HG03280 (cell line): ENCODE measurements around the gene PTGDR2.
A peak's percentile ranks its signal among the peaks of the same experiment; 100 is the strongest.
"Not testable (repeated sequence)": the region's sequence is repeated elsewhere in the genome, so short reads cannot be mapped to it uniquely, and the experiment has no call there.

ENCODE experiments used
- ATAC-seq: cut with Tn5 transposase; IDR thresholded peaks from one replicate; pipeline ENCODE4 v1.9.1; 2021; ENCODE audit warnings: mild to moderate bottlenecking, moderate library complexity; ENCODE audit not compliant: unreplicated experiment

The PTGDR2 gene

DNA sequence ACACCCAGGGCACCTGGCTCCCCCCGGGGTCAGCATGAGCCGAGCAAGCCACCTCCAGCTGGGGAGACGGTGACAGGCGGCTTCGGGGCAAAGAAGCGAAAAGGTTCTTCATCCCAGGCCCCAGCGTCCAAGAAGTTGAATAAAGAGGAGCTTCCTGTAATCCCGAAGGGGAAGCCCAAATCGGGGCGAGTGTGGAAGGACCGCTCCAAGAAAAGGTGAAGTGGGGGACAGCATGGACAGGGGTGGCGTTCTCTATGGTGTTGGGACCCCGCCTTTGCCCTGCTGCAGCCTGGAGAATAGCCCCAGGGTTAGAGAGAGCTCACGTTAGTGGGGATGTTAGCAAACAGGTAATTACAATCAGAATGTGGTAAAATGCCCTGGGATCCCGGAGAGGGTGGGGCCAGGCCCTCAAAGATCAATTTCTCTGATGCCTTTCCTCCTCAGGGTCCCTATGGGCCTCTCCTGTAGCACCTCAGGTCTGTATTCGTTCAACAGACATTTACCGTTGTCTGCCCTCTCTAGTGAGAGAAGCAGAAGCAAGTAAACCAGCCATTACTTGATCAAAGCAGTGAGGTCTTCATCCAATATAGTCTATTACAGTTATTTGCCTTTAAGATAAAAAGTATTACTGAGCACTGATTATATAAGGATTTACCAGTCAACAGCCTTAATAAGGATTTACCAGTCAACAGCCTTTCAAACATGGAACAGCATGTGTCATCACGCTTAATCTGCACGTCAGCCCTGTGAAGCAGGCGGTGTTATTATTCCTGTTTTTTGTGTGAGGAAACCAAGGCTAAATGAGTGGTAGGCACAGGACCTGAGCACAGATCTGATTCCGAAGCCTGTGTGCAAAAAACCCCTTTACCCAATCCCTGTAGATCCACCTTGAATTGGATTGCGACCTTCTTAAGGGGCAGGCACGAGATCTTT lies 12.8 kb downstream of the PTGDR2 start:
- no peak for ATAC-seq

DNA sequence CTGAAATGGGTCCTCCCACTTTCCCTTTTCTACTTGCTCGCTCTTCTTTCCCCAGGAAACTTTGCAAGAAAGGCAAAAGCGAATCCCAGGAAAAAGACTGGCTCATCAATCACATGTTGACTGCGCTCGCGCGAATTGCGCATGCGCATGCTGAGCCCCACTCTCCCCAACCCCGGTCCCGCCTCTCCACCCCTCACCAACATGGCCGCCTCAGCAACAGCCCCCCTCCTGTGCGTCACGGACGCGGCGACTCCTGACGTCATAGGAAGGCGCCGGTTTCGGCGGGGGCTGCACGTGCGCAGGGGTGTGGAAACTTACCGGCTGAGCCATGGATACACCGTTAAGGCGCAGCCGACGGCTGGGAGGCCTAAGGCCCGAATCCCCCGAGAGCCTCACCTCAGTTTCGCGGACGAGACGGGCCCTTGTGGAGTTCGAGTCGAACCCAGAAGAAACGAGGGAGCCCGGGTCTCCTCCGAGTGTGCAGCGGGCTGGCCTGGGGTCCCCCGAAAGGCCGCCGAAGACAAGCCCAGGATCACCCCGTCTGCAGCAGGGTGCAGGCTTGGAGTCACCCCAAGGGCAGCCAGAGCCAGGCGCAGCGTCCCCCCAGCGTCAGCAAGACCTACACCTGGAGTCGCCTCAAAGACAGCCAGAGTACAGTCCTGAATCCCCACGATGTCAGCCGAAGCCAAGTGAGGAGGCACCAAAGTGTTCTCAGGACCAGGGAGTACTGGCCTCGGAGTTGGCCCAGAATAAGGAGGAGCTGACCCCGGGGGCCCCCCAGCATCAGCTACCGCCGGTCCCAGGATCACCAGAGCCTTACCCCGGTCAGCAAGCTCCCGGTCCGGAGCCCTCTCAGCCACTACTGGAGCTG lies 13.7 kb downstream of the PTGDR2 start, which contains the start of gene CCDC86:
Gene CCDC86 (plus strand): TSS at position 317 of the 871 bp plus-strand sequence. CDS start 12 bp downstream, at position 329.
- peak; percentile 85 for ATAC-seq

DNA sequence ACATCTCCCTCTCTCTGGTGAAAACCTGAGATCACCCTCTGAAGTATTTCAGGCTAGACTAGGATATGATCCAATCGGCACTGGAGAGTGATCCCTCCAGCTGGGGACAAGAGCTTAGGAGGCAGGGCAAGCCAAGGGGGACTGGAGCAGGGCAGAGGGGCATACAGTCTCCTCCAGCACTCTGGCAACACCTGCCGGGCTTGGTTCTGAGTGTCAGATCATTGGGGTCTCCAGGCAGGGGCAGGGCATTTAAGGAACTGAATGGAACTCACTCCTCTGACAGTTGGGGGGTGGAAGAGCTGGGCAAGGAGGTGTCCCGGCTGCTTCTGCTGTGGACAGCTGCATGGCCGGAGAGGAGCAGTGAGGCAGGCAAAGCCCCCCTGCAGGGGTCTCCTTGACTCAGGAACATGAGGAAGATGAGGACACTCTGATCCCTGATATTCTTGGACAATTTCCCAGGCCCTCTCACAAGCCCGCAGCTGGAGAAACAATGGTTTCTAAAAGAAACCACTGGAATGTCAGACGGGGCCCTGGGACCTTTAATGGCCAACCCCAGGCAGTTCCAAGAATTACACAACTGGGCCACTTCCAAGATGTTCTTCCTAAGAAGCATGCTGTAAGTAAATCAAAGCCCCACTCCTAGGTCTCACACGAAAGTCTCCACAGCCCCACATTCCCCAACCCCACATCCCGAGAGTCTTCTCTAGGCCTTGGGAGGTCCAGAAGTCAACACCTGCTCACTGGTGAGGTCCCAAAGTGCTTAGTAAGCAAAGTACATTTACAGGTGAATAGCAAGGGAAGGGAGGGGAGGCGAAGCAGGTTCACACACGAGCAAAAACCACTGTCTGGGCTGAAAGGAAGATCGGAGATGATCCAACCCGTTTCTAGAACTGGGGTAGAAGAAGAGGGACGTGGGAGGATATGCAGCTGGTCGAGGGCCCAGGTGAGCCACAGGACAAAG lies 15.0 kb downstream of the PTGDR2 start:
- ATAC-seq = no peak

DNA sequence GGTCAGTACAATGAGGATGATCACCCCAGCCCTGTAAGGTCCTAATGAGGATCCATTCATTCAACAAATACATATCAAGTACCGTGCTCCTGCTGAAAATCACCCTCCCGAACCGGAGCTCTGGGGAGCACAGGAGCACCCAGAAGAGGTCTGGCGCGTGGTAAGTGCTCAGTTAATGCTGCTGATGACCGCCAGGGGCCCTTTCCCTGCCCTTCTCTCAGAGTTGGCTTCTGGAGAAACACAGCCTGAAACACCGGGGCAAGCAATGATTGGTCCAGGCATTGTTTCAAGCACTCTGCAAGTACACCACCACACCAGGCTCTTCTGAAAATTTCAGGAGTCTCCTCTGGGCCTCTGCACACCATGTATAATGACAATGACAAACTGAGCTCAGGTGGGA lies 17.6 kb downstream of the PTGDR2 start:
- ATAC-seq = no peak

DNA sequence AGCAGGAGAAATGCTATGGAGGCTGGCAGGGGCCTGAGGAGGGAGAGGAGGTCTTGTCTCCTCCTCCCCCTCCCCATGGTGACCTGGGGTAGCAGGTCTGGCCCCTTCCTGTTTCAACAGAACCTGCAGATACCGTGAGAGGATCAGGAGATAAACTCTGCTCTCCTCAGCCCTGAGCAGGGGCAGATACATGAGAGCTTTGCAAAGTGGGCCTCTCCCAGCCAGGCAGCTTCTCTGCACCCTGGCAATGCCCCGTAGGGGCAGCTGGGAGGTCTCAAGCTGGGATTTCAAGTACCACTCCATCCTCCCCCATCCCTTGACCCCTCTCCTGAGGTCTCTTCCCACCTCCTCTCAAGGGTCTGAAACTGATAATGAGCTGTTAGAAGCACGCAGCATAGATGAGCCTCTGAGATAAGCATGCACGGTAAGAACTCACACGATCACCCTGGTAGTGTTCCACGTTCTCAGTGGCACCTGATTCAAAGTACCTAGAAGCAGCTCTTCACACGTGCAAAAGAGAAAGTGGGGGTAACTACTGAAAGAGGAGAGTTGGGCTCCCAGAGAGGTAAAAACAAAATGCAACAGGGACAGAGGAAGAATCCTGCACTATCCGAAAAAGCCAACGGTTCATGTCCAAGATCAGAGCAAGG lies 18.8 kb downstream of the PTGDR2 start:
- ATAC-seq = no peak

DNA sequence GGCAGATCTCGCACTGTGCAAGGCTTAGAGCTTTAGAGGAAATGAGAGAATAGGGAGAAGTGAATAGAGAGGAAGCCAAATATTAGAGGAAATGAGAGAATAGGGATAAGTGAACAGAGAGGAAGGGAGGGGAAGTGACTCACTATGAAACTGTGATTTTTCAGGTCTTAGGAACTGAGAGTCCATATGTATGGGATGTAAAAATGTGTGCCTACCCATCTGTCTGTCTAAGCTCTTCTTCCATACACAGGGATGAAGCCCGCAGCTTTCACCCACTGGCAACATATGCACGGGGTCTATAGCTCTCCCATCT lies 20.3 kb downstream of the PTGDR2 start:
- no peak for ATAC-seq

DNA sequence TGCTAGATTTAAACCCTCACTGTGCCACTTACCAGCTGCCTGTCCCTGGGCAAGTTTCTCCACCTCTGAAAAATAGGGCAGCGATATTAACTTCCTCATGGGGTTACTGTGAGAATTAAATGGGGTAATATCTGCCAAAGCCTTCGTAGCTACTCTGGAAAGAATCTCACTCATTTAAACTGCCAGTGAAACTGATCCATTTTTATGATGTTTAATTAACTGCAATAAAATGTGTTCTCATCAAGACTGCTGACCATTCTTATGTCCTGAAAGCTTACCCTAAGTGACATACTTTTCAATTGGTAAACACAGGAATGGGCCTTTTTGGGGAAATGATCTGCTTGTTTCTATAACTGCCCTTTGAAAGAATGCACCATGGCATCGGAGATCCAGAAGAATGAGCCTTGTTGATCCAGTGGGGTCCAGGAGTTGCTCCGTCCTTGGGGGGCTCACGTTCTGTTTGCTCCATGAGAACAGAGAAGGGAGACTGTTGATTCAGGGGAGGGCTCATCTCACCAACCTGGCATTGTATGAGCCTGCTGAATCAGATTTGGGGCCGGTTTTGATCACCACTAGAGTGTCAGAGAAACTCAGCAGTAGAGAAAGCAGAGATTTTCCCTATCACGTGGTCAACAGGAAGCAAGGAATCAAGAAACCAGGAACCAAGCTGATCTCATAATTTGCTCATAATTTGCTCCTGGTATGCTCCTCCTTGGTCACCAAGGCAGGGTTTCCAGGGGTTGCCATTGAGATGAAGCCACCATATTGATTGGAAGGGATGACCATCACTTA lies 20.8 kb downstream of the PTGDR2 start:
- no peak for ATAC-seq

DNA sequence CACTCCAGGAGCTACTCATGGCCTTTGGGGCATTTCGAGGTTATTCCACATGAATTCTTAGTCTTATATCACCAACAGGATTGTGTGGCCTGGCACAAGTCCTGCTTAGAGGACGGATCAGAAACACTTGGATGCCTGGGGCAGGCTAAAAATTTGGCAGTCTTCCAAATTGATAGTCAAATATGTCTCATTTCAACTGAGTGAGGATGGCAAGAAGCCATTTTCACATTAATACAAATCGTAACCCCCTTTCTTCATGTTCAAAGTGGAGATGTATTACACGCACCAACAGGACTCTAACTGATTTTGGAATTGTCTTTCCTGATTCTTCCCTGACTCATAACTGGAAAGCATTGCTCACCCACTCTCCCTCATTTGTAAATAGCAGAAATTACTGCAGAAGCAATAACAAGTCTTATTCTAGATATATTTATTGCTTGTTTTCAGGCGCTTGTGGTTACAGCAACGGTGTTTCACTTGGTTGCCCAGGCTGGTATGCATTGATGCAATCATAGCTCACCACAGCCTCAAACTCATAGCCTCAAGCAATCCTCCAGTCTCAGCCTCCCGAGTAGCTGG lies 24.2 kb downstream of the PTGDR2 start:
- no peak for ATAC-seq

DNA sequence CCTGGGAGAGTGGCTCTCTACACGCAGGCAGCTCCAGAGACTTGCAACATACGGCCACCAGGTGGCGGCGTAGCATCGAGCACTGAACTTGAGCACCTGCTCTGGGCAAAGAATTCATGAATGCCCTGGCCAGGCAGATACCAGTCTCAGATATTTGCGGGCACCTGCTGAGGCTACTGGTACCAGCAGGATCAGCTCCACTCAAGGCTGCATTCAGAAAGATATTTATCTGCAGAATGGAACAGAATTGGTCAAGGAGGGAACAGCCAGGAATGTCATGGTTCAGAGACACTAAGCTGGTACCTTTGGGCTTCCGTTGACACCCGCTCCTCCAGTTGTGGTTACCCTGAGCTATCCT lies 24.6 kb downstream of the PTGDR2 start:
- ATAC-seq = peak; percentile 69

DNA sequence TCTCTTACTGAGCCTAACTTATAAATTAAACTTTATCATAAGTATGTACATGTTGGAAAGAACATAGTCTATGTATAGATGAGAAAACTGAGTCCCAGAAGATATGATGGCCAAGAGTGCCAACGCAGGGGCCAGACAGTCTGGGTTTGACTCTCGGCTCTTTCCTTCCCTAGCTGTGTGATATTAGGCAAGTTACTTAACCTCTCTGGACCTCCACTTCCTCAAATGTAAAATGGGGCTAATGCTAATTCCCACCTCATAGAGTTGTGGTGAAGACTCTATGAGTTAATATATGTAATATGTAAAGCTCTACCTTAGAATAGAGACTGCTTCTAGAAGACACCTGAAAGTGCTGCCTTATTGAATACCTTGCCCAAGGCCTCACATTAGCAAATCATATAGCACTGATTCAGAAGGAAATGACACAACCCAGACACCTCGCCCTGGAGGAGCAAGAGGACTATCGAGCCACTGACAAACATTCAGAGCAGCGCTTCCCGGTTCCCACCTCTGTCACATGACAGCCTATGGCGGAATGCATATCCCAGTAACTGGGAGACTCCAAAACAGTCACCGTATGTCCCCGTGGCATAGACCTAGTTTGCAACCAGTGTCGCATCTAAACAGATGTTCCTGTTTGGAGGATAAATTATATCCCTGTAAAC lies 25.1 kb downstream of the PTGDR2 start:
- no peak for ATAC-seq

DNA sequence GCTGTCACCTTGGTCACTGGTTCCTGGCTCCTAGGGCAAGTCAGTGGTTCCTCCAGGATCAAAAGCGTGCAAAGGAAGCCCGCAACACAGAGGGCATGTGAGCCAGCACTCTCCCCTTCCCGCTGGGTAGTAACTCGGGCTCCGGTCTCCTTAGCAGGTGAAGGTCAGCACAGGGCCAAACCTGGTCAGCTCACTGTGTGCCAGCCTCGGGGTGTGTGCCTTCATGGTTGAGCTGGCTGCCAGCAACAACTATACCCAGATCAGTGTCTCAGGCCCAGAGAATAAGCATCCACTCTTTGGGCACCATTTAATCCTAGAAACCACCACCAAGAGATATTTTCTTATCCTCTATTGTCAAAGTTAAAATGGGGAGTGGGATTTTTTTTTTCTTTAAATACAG lies 30.0 kb downstream of the PTGDR2 start:
- ATAC-seq = no peak

DNA sequence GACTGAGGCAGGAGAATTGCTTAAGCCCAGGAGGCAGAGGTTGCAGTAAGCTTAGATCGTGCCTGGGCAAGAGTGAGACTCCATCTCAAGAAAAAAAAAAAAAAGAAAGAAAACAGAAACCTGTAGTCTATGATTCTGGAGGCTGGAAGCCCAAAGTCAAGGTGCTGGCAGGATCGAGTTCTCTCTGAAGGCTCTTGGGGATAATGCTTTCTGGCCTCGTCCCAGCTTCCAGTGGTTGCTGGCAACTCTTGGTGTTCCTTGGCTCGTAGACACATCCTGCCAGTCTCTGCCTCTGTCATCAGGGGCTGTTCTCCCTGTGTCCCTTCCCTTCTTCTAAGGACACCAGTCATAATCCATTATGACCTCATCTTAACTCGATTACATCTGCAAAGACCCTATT lies 30.6 kb downstream of the PTGDR2 start:
- ATAC-seq = no peak

DNA sequence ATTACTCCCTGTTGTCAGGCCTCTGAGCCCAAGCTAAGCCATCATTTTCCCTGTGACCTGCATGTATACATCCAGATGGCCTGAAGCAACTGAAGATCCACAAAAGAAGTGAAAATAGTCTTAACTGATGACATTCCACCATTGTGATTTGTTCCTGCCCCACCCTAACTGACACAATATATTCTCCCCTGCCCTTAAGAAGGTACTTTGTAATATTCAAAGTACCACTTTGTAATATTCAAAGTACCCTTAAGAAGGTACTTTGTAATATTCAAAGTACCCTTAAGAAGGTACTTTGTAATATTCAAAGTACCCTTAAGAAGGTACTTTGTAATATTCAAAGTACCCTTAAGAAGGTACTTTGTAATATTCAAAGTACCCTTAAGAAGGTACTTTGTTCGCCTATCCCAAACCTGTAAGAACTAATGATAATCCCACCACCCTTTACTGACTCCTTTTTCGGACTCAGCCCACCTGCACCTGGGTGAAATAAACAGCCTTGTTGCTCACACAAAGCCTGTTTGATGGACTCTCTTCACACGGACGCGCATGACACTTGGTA lies 31.9 kb downstream of the PTGDR2 start:
- not testable (repeated sequence) for ATAC-seq

DNA sequence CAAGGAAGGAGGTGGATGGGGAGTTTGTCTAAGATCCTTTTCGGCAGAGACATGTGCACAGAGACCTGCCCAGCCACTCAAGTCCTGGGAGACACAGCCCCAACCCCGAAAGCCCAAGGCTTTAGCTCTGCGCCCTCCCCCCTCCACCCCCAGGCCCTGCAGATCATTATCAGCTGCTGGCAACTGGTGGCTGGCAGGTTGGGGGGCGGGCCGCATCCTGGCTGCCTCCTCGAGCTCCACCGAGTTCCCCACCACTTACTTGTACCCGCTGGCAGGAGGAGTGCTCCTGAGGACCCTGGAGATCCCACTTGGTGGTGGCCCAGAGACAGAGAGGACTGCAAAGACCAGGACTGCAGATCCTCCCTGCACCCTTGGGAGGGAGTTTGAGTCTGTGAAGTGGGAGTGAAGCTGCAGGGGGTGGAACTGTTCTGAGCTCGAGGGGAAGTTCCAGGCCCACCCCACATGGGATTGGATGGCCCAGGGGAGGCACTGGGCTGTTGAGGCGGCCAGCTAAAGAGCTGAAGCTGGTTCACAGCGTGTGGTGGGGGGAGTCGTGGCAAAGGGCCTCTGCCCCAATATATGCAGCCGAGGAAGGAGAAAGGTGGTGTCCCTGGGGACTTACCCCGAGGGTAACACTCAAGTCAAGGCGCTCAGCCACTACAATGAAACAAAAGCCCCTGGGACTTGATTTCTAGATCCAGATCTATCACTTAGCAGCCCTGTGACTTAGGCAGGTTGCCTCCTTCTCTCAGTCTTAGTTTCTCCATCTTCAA lies 33.7 kb downstream of the PTGDR2 start:
- ATAC-seq = no peak

DNA sequence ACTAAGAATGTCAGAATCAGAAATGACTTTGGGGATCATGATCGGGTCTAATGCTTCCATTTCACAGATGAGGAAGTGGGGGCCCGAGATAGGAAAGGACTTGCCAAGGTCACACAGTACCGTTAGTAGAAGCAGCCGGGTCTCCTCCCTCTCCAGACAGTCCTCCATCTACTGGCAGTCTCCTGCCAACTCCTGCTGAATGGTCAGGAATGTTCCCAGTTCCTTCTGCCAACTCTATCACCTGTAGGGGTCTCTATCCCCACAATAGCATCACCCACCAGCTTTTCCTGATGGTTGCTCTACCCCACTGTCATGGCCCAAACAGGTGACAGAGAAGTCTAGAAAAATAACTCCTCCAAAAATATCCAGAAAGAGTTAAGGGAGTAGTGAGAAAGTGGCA lies 37.7 kb downstream of the PTGDR2 start:
- no peak for ATAC-seq

DNA sequence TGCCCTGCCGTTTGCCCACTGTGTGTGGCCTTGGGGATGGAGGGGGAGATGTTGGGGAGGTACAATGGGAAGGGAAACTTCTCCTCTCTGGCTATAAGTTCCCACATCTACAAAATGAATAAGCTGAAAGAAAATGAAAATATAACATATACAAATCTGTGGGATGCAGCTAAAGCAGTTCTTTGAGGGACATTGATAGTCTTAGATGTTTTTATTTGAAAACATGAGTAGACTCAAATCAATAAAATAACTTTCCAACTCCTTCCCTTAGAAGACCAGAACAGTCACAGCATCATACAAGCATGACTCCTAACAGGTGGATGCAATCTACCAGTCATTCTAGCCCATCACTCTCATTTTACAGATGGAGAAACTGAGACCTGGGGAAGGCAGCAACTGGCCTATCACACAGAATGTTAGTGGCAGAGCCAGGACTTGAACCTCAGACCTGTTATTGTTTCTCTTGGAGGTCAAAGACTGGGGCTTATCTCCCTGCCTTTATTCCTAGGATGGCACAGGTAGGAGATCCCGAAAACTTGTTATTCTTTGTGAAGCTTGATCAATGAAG lies 39.1 kb downstream of the PTGDR2 start:
- no peak for ATAC-seq

DNA sequence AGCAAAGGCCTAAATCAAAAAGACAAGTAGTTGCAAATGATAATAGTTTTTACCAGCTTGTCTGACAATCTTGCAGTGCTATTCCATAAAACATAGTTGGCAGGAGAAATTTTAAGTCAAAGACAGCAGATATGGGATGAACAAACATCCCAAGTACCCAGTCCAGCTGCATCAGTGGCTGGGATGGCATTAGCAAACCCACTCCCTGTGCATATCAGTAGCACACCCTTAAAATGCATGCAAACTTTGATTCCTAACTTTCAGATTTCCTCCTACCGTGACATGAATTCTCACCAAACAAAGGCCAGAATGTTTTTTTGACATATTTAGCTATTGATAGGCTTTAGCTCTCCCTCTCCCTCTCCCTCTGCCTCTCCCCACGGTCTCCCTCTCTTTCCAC lies 41.6 kb downstream of the PTGDR2 start:
- ATAC-seq = no peak
